Inflammatory macrophage treated with lipopolysaccharide for 1 hour (primary cell): ENCODE measurements around the gene SLC2A4.

Source experiments
- DNase-seq, 2 donors: peaks; one replicate each; pipeline ENCODE4 v3.0.0-alpha.2; 2020 to 2022

Gene SLC2A4

DNA sequence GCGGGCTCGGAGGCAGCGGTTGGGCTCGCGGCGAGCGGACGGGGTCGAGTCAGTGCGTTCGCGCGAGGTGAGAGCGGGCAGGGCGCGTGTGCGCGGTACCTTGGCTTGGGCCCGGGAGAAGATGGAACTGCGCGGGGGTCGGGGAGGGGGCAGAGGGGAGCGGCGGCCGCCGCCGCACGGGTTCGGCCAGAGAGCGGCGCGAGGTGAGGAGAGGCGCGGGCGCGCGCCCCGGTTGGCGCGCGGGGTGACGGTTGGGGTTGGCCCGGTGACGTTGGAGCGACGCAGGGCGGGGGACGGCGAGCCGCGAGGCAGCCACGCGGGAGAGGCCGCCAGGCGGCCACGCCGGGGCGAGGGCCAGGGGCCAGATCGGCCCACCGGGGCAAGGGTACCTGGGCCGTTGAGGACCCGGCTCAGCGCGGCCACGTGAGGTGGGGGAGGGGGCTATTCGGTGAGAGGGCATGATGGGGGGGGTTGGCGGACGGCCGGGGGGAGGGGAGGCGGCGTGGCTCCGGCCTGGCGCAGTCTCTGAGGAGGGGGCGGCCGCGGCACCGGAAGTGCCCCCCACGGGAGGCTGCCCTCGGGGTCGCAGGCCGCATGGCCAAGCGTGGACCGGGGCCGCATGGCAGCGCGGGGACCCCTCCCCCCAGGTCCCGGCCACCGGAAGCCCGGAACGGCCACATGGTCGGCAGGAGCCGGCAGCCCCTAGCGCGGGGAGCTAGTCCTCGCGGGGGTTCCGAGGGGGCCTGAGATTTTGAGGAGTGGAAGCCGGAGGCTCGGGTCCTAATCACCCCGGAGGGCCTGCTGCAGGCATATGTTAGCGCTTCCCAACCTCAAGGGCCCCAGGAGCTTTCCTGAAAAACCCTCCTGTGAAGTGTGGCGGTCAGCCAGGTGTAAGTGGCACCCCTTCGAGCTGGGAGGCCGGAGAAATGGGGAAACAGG is 26.4 kb downstream of the SLC2A4 start:
- peak; percentile 34 to 55 for DNase-seq

DNA sequence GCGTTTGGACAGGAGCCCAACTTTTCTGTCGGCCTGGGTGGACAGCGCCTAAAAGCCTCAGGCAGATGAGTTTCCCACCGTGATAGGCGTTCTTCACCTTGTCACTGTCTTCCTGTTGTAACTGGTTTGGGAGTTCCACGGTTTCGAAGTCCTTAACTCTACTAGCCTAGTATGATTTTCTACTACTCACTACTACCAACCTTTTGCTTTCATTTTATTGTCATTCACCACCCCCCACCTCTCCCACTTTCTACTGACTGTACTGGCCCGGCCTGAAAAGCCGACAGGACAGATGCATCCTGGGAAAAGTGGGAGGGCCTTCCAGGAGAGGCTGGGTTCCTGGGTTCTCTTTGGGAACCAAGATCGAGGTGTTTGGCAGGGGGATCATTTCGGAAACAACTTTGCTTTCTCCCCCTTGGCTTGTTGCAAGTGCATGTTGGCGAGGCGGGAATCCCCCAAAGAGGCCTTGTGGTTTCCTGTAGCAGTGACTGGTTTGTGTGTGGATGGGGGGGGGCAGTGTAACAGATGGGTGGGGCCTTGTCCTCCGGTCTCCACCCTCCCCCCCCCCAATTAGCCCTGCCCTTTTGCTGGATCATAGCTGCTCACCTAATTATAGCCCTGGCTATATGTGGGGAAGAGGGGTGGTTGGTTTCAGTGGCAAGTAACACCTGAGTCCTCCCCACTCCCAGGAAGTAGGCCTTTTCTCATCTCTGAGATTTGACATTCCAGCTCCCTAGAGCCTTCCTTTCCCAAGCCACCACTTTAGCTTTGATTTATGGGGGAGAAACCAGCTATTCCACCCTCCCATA is 27.3 kb downstream of the SLC2A4 start:
- peak; percentile 85 to 88 for DNase-seq

DNA sequence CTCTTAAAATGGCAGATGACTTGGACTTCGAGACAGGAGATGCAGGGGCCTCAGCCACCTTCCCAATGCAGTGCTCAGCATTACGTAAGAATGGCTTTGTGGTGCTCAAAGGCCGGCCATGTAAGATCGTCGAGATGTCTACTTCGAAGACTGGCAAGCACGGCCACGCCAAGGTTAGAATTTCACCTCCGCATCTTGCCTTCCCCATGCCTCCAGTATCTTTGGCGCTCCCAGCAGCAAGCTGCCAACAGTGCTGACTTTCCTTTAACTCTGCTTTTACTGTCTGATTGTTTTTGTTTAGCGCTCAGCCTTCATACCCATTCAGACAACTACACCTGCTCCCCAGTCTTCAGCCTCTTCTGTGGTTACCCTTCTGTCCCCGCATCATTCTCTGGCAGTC is 28.1 kb downstream of the SLC2A4 start:
- no peak for DNase-seq

DNA sequence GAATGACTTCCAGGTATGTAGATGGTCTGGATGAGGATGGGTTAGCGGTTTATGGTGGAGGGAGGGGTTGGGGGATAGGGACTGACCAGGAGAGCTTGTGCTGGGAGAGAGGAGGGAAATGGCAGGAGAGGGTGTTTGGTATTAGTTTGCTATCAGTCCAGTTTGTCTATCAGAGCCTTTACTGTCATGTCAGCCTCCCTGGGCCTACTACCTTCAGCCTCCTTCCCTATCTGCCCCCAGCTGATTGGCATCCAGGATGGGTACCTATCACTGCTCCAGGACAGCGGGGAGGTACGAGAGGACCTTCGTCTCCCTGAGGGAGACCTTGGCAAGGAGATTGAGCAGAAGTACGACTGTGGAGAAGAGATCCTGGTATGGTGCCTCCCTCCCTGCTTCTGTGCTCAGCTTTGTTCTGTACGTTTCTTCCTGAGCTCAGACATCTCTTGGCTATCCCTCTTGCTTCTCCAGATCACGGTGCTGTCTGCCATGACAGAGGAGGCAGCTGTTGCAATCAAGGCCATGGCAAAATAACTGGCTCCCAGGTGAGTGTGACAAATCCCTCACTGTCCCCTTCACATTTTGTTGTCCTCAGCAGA is 29.7 kb downstream of the SLC2A4 start:
- DNase-seq = no peak

DNA sequence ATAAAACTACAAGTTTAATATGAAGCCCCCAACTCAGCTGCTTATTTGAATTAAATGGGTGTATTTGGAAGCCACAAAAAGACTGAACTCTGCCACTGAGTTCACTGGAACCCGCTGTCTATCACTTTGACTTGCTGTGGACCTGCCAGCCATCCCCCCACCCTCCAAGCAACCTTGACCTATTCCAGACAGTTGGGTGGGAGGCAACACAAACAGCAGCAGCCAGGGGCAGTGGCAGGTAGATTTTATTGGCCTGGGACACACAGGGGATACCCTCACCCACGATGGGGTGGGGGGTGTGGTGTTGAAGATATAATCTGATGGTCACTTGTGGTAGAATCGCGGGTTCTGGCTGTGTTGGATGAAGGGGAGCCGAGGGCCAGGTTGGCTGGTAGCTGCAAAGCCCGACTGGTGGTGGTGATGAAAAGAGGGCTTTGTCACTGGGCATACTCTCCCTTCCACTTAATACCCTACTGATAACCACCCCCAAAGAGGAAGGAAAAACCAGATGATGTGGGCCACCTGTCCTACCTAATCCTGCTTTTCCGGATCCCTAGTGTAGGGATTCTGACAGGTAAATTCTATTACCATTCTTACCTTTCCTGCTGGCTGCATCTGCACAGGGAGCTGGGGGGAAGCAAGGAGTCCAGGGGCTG is 31.0 kb downstream of the SLC2A4 start:
- no peak for DNase-seq

DNA sequence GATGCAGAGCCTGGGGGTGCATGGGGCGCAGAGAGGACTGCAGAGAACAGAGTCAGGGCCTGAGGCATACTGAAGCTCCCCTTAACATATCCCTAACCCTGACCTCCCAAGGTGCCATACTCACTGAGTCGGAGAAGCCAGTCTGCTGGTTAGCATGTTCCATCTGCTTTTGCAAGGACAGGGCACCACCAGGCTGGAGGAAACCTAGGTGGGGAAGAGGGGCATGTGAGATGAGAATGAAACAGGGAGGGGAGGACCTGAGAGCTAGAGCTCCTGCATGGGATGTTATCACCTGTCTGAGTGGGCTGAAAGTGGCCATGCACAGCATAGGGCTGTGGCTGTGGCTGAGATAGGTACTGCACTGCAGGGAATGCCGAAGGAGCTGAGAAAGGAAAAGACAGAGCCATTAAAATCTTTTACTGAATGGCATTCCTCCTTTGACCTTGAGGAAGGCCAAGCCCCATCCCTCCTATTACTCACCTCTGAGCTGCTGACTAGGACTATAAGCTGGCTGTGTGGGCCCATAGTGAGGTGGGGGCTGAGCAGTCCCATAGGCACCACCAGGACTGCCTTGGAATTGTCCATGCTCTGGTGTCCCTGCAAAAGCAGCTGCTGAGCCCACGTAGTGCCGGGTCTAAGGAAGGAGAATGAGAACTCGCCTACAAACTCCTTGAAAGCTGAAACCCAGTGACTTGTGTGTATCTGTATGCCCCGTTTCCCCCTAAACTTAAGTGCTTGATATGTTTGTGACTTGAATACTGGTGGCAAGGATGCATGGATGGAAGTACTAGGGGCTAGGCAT is 31.8 kb downstream of the SLC2A4 start:
- DNase-seq = no peak

DNA sequence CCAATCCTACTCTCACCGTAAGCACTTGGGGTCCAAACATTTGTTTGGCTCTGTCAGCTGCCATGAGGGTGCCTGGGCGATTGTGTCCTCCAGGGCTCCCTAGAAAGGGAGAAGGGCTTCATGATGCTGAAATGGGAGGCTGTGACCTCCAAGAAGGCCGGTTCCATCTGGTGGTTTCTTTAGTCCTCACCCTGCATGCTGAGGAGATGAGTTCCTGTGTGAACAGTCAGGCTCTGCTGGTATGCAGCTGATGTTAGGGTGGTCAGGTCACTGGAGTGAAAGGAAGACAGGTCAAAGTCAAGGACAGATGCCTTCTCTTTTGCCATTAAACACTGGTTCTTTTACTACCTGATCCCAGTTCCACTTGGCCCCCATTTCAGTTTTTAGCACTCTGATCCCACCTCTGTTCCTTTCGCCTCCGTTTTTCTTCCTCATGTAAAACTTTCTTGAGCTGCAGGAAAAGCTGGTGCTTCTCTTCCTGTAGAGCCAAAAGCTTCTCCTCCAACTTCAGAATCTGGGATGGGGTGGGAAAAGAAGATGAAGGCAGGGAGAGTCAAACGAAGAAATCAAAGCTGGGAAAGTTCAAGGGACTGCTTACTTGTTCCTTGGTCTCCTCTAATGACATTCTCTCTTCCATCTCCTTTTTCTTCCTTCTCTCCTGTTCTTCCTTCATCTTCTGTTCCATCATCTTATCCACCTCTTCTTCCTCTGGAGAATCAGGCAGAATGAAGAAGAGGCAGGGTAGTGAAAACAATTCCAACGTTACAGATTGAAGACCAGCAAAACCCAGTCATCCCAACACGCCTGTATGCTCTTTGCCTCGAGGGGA is 32.6 kb downstream of the SLC2A4 start:
- no peak for DNase-seq

DNA sequence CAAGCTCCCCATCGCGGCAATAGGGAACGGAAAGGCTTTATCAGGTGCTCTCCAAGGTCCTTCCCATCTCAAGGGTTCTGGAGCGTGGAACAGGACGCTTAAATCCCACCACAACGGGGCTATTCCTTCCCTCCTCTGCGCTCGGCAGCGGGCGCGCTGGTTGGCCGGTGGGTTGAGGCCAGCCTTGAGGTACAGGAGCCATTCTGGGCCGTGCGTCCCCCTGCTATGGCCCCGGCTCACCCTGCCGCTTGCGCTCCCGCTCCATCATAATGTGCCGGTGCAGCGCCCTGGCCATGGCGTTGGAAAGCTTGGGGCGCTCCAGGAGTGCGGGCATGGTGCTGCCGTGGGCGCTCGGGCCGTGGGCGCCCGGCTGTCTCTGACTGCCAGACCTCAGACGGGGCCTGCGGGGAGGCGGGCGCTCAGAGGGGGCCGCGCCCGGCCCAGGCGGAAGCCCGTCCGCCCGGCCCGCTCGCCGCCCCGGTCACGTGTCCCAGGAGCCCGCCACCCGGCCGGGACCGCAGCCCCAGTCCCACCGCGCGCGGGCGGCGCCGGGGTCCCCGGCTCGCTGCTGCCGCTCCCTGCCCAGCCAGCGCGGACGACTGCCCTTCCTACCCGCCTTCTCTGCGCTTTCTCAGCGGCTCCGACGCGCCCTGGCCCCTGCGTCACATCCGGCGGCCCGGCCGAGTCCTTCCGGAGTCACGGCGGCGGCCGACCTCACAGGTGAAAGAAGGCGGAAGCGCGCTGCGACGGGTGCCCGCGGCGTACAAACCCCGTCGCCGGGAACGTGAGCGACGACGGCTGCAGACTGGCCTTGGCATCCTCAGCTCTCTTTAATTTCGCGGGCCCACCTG is 33.4 kb downstream of the SLC2A4 start, which contains the start of gene GPS2:
Gene GPS2 (minus strand): TSS at position 642 of the 851 bp plus-strand sequence. CDS start 308 bp downstream, at position 334.
- peak; percentile 79 to 83 for DNase-seq

DNA sequence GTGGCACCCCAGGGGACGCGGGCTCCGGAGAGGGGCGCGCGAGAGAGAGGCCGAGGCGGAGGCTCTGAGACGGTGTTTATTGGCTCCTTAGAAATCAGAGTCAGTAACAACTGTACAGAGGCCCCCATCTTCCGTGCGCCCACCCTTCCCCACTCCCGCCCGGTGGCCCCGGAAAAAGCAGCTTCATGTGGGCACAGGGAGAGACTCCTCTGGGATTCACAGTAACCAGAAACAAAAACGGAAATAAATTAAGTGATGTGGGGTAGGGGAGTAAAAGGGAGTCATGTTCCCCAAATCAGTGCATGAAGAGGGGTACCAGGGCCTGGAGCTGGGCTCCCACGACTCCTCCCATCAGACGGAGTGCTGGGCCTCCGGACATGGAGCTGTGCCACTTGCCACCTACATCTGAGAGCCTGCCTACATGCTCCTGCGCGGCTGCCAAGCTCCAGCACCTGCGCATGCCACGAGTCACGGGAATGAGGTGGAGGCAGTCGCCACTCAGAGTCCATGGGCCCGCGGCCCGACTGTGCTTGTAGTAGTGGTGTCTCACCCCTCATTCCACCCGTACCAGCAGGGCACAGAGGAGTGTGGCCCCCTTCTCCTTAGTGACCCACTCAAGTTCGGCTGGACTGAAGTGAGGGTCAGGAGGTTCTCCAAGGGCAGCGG is 34.2 kb downstream of the SLC2A4 start:
- DNase-seq = no peak

DNA sequence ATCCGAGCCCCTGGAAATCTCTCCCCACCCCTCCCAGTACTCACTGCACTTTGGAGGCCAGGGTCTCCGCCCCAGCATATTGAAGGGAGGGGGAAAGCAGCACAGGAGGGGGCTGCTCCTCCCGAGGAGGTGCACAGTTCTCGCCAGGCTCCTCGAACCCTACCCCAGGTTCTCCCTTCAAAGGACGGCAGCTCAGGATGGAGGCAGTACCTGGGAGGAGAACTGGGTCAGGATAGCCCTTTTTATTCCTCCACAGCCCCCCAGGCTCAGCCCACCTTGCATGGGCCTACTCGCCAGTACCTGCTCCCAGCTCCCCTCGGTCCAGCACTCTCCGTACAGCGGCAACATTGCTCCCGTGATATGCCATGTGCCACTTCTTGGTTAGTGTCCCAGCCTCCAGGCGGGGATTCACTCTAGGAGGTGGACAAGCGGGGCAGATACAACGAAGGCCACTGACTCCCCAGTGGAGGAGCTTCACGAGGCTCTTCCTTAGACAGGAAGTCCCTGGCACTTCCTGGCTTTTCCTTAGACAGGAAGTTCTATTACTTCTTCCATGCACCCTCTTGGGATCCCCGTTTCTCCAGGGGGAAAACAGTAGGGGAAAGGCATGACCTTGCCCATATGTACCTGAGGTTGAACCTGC is 35.8 kb downstream of the SLC2A4 start:
- DNase-seq = no peak

DNA sequence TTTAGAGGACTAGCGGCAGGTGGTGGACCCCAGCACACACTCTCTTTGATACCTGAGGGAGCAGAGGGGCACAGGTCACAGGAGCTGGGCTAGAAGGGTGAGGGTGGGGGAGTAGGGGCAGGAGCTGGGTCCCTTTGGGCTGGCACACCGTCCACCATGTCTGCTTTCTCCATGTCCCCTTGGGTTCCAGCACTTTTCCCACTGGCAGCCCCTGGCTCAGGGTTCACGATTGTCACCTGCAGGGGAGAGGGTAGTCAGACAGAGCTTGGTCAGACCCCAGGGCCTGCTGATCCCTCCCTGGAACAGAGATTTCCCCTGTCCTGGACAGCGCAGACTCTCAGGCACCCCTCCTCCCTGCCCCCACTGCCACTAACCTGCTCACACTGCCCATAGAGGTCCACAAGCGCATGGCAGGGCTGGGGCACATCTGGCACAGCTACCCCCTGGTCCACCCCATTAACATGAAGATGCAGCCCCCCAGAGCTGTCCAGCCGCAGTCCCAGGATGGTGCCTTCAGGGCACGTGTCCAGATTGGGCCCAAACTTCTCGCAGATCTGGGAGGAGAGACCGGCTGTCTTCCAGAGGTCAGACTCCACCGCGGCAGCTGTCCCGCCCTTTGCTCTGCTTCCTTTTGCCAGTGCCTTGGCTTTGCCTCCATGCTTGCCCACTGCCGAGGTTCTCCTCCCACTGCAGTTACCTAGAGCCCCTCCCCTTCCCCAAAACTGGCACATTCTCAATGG is 36.8 kb downstream of the SLC2A4 start:
- DNase-seq = no peak

DNA sequence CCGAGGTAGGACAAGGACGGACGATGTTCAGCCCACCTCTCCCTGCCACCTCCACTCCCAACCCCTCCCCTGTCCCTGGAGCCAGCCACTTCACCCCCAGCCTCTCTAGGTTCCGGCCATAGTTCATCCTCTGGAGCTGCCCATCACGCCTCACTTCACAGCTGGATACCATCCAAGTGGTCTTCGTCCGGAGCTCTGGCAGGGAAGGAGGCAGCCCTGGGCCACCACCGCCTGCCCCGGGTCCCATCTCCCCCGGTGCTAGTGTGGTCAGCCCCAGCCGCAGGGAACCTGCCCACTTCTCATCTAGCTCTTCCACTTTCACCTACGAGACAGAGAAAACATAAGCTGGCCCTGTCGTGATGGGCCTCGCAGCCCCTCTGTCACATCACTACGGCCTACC is 39.9 kb downstream of the SLC2A4 start:
- DNase-seq = no peak

DNA sequence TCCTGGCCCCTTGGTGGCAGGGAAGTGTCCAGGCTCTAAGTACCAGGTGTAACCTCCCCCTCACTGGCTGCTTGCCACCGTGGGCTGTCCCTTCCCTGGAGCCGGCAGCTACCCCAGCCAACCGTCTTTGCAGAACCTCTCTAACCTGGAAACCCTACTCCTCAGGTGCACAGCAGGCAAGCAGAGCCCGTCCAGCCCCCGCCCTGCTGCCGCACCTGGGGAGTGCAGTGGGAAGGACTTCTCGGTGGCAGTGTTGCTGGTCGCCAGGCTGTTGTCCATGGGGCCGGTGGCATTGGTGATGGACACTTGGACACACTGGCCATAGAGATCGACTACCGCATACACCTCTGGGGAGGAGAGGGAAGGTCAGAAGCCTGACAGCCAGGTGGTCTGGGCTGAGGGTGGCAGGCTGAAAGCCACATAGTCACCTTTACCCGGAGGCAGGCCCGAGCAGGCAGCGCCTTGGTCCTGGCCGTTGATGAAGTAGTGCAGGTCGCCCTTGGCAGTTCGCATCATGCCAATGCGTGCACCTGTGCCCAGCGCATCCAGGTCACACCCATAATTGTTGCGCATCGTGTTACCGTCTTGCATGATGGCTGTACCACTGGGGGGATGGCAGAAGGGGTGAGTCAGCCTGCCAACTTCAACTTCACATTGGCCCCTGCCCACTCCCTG is 41.1 kb downstream of the SLC2A4 start:
- no peak for DNase-seq

DNA sequence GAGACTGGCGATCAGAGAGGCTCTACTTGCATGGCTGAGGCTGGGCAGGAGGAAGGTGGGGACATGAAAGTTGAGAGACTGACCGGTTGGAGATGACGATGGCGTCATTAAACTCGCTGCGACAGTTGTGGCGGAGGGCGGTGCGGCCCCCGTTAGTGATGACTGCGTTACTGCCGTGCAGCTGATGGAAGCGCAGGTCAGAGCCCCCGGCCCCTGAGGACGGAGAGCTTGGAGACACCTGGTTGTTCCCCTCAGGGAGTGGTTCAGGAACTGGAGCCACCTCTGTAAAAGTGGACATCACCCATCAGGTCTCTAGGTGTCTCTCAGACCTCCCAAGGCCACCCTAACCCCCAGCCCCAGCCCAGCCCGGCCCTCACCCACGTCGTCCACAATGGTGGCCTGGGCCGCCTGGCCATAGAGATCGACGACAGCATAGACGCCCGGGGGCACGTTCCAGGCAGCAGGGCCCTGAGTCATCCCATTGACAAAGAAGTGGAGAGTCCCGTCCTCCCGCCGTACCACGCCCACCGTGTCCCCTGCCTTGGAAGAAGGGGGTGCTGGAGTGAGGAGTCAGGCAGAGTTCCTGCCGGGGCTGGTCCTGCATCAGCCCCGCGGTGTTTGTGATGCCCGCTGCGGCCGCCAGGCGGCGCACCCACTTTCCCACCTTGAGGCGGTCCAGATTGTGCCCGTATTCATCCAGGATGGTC is 42.4 kb downstream of the SLC2A4 start:
- DNase-seq = peak in 1 of 2 donors; percentile 71

DNA sequence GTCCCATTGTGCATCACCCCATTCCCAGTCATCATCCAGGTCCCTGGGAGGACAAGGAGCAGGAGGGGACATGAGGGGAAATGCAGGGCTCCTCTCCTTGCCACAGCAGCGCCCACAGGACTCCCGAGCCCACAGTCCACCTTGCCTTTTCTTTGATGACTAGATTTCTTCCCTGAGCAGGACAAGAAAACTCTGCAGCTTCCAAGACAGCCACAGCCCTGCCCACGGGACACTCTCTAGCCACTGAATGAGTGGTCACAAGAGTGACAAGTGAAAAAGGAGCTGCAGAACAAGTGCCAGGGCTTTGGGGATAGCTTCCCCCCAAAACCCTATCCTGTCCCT is 42.9 kb downstream of the SLC2A4 start:
- no peak for DNase-seq

DNA sequence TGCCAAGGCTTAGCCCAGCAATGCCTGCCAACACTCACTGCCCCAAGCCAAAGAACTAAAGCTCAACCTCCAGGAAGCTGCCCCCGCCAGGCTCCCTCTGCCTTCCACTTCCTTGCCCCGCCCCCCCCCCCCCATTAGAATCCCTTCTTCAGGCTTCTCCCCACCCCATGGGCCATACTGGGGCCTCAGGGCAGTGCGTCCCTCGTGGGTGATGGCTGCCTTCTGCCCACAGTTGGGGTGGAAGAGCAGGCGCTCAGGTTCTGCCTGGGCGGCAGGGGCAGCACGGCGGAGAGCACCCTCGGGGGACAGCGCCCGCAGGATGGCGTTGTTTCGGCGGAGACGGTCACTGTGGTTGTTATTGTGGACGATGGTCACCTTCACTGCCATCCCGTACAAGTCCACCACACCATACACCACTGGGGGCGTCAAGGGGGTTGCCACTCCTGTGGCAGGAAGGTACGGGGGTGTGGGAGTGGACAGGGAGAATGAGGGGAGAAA is 43.6 kb downstream of the SLC2A4 start:
- DNase-seq = no peak

DNA sequence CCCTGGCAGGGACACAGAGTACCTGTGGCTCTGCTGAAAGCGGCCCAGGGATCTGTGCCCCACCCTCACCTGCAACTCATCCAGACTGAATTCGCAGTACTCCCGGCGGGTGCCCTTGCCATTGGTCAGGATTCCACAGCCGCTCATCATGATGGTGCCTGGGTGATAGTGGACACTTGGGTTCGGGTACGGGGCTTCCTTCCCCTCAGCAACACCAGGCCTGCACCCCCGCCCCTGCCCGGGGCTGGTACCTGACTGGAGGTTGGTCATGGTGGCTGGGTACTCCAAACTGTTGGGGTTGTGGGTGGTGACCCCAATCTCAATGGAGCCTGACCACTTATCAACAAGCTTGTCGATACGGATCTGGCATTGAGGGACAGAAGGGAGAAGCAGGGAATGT is 44.7 kb downstream of the SLC2A4 start:
- DNase-seq = no peak
